ENCODE data around the gene FRA10AC1.

The FRA10AC1 gene

GRCh38 chr10:93629647-93630305 is 72.6 kb downstream of the FRA10AC1 start:
- no peak for DNase-seq (ENCODE audit: low read depth)

GRCh38 chr10:93628858-93629257 is 73.5 kb downstream of the FRA10AC1 start:
- DNase-seq (ENCODE audit: low read depth), result no peak

- no peak for DNase-seq (ENCODE audit: low read depth)
These were observed 79.5 kb downstream of the FRA10AC1 start for GRCh38 chr10:93622942-93623341.

GRCh38 chr10:93620925-93621324 is 81.5 kb downstream of the FRA10AC1 start:
- DNase-seq (ENCODE audit: low read depth), result no peak
